HG02759 (cell line): ENCODE measurements around the gene NTN4.
A peak's percentile ranks its signal among the peaks of the same experiment; 100 is the strongest.
"Not testable (repeated sequence)": the region's sequence is repeated elsewhere in the genome, so short reads cannot be mapped to it uniquely, and the experiment has no call there.

Experiments
- ATAC-seq: cut with Tn5 transposase; IDR thresholded peaks from one replicate; pipeline ENCODE4 v1.9.1; 2021; ENCODE audit warnings: mild to moderate bottlenecking, moderate library complexity; ENCODE audit not compliant: unreplicated experiment

Gene NTN4

DNA sequence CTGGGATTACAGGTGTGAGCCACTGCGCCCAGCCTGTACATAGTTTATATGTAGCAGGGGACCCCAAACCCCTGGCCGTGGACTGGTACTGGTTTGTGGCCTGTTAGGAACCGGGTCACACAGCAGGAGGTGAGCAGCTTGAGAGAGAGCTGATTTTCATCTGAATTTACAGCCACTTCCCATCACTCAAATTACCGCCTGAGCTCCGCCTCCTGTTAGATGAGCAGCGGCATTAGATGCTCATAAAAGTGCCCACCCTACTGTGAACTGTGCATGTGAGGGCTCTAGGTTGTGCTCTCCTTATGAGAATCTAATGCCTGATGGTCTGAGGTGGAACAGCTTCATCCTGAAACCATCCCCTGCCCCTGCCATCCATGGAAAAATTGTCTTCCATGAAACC lies 119.3 kb downstream of the NTN4 start:
- ATAC-seq: no peak

- no peak for ATAC-seq
These were observed 127.0 kb downstream of the NTN4 start for GRCh38 chr12:95663525-95663924.

- ATAC-seq: no peak
These were observed 129.2 kb downstream of the NTN4 start for GRCh38 chr12:95661360-95661759.

- ATAC-seq: no peak
These were observed 132.2 kb downstream of the NTN4 start for GRCh38 chr12:95658386-95658785.

DNA sequence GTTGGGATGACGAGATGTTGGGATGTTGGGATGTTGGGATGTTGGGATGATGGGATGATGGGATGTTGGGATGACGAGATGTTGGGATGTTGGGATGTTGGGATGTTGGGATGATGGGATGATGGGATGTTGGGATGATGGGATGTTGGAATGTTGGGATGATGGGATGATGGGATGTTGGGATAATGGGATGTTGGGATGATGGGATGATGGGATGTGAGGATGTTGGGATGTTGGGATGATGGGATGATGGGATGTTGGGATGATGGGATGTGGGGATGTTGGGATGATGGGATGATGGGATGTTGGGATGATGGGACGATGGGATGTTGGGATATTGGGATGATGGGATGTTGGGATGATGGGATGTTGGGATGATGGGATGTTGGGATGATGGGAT lies 135.9 kb downstream of the NTN4 start:
- ATAC-seq: not testable (repeated sequence)

DNA sequence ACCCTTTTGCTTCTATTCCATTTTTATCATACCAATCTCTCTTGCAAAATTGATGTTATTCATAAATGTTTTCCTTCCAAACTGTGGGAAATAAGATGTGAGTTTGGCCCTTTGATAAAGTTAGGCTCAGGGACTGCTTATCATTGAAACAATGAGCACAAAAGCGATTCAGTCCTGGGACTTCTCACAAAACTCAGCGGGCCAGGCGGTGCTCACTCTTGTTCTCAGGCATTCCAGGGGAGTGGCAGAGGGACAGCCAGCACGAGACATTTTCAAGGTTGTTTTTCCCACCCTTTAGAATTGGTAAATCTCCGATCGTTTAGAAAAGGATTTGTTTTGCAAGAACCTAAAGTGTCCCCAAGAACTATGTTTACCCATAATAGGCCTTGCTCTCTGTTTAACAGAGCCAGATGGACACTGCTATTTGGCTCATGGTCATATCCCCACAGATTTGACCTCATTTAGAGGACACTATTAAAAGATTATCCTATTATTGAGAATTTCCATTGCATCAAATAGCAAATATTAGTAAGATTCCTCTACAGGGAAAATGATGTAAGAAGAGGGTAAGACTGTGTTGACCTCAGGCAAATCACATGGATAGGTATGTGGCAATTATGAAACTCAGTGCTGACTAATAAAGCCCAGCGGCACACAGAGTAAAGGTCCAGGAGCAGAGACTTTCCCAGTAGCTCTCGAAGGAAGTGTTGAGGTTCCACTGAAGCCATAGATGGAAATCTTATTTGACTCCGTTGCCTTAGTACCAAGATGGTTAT lies 136.6 kb downstream of the NTN4 start:
- ATAC-seq: no peak

DNA sequence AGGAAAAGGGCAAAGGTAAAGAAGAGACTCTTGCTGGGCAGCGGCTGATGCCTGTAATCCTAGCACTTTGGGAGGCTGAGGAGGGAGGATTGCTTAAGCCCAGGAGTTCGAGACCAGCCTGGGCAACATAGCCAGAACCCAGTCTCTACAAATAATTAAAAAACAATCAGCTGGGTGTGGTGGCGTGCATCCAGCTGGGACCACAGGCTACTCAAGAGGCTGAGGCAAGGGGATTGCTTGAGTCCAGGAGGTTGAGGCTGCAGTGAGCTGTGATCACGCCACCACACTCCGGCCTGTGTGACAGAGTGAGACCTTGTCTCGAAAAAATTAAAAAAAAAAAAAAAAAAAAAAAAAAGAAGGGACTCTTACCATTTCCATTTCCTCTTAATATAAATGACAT lies 138.9 kb downstream of the NTN4 start:
- ATAC-seq: no peak

DNA sequence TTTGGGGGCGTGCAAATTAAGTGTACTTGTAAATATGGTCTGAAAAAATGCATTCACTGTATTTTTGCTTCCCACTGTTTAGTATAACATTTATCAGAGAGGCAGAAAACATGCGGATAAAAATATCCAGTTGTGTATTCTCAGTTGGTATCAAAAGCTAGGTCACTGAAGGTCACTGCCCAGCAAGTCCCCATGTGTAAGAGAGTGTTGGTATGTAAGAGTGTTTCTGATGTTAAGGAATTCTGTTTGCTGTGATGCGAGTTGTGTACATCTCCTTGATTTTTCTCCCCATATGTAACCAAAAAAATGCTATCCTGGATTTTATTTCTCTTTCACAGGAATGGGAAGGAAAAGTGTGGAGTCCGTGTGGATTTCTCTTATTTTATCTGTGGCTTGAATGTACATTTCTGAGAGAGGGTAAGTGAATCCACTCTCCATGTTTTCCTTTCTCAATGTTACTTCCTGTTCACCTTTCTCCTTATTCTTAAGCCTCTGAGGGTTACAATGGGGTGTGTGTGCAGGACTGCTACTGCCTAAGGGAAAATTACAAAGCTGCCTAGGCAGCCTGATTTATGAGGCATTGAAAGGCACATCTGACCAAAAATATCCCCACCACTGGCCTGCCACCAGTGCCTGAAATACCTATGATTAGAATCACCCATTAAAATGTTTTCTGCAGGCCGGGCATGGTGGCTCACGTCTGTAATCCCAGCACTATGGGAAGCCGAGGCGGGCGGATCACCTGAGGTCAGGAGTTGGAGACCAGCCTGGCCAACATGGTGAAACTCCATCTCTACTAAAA lies 141.4 kb downstream of the NTN4 start:
- ATAC-seq: no peak

DNA sequence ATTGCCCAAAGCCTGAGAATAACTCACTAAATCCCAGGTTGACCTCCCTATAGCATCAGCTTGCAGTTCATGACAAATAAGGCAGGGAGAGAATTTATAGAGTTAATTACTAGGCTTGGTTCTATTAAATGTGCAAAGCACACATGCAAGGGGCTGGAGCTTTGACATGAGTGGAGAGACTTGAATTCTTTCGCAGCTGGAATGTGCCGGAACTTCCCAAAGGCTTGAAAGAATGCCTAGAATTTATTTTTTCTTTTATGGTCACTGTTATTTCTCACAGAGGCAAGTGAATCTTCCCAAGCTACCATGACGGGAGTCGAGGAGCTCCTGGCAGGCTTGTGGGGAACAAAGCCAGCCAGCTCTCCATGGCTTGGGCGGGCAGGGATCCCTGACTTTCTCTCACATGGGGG lies 143.8 kb downstream of the NTN4 start:
- no peak for ATAC-seq

GRCh38 chr12:95643256-95643655 lies 147.3 kb downstream of the NTN4 start:
- ATAC-seq: no peak

DNA sequence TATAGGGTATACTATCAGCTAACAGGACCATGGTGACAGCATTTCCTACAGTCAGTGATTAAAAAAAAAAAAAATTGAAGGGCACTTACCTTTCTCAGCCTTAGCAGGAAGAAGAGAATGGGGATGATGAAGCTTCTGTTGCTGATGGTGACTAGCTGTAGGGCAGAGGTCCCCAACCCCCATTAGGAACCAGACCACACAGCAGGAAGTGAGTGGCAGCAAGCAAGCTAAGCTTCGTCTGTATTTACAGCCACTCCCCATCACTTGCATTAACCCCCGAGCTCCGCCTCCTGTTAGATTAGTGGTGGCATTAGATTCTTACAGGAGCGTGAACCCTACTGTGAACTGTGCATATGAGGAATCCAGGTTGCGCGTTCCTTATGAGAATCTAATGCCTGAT lies 148.0 kb downstream of the NTN4 start:
- ATAC-seq: no peak

DNA sequence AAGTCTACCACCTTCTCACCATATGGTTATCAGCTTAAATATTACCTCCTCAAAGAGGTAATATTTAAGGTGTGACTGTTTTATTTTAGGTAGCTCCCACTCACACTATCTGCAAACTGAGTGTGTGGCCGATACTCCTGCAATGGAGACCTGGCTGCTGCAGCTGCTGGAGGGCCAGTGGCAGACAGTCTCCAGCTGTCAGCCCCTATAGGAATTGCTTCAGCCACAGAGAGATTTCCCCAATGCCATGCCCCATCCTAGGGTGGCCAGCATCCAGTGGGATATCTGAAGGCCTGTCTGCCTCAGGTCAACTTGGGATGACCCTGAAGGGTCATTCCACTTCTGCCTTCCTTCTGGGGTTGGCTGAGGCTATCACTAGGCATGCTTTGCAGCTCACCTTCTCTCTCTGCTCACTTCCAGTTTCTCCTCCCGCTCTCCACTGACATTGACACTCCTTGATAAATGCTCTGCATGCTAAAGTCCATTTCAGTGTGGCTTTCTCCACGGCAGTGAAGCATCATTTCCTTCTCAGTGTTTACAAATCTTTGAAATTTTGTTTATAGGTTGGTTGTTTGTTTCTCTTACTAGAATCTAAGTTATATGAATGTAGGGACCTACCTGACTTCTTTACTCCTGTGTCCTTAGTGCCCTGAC lies 149.1 kb downstream of the NTN4 start:
- no peak for ATAC-seq

GRCh38 chr12:95640516-95640915 lies 150.0 kb downstream of the NTN4 start:
- no peak for ATAC-seq

- ATAC-seq: no peak
These were observed 153.0 kb downstream of the NTN4 start for GRCh38 chr12:95637471-95638155.

- no peak for ATAC-seq
These were observed 153.6 kb downstream of the NTN4 start for GRCh38 chr12:95637010-95637409.

DNA sequence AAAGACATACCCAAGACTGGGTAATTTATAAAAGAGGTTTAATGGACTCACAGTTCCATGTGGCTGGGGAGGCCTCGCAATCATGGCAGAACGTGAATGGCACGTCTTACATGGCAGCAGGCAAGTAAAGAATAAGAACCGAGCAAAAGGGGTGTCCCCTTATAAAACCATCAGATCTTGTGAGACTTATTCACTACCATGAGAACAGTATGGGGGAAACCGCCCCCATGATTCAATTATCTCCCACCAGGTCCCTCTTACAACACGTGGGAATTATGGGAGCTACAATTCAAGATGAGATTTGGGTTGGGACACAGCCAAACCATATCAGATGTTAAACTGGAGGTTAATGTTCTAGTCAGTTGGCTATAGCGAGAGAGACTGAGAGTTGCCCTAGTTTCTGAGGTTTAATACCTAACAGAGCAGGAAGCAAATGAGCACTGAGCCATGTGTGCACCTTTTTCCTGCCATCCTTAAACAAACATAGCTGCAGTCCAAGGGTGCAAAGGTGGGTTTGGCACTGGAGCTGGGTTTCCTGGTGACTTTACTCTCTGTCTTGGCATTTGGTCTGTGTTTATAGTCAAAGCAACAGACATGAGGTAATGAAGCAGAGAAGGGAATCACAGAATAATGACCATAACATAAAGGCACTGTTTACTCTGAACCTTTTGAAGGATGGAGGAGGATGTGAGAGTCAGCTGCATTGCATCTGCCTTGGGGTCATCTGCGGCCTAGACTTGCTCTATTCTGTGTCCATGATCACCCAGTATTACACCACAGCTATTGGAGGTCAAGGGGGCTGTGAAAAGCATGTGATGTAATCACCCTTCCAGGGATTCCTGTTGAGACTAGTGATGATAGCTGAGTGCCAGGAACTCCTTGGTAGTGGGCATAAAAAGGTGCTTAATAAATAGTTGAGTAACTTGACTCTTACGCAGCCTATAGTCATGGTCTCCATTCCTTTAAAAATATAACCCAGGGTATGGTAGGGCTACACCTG lies 155.6 kb downstream of the NTN4 start:
- peak; percentile 69 for ATAC-seq

DNA sequence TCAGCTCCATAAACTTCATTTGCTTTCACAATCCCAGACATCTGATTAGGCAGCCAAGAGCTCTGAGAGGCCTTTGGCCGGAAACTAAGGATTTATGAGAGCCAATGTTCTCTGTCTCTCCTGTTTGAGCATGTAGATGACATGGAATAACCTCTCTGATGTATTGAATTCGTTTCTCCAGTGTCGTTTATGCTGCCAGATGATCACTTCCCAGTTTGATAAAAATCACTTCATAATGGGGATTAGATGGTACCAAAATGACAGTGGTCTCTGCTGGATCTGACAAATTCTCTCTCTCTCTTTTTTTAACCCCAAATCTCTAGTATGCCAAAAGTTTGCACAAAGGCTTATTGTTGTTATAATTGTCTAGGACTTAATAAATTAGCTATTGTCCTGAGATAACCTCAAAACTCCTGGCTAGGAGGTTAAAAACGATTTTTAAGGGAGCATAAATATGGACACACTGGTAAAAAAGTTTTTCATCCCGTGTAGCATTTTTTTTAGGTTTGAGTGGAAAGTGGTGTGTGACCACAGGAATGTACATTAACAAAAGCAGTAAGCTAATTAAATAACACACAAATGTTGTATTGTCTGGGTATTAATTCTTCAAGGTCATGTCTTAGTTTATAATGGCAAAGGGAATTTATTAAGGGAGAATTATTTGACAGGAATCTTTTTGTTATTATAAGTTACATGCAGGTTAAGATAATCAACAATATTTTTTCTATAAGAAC lies 156.7 kb downstream of the NTN4 start:
- ATAC-seq: no peak

DNA sequence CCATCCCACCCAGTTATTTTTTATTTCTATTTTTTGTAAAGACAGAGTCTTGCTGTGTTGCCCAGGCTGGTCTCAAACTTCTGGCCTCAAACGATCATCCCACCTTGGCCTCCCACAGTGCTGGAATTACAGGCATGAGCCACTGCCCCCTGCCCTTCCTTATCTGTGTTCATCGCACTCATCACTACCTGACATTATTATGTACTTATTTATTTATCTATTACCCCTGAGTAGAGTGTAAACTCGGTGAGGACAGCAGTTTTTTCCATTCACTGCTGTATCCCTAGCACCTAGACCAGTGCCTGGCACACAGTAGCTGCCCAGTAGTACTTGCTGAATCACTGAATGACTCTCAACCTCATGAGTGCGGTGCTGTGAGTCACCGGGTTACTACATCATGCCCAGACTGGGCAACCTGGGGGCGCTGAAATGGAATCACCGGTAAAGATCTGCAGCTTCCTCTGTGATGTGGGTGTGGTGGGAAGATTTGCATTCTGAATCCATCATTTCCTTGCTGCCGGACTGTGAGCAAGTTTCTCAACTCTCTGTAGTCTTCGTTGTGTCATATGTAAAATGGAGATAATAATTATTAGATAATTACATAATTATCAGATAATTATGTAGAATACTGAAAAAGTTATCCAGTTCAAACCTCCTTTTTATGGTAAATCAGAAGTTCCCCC lies 157.4 kb downstream of the NTN4 start:
- no peak for ATAC-seq

GRCh38 chr12:95630496-95630895 lies 160.1 kb downstream of the NTN4 start:
- ATAC-seq: no peak
